ENCODE results near the gene RABGAP1L.
"Not testable (repeated sequence)": the region's sequence is repeated elsewhere in the genome, so short reads cannot be mapped to it uniquely, and the experiment has no call there.

GRCh38 chr1:174516755-174517154 is 357.4 kb downstream of the RABGAP1L start:
- not testable (repeated sequence) for TF ChIP-seq POLR2A (IDR thresholded peaks at IDR 0.05; ENCODE audit: control extremely low read depth in 1 of 2, low read depth in 2 of 2, low read length in 2 of 2); KDM1A (IDR thresholded peaks at IDR 0.05; ENCODE audit: borderline replicate concordance, low read length)

Data from H1 (cell line).